Esophagus (tissue), 2 donors: ENCODE data around the gene SMAD6. TPM values are rescaled to one million over a fixed set of nuclear protein-coding genes. Genes with fewer than 3 reads are reported as not detected.

Experiments
- H3K27ac ChIP-seq, 2 donors: one replicate each; pipeline ENCODE4 v1.5.1; 2013; ENCODE audit warnings: low read depth in 2 of 2, mild to moderate bottlenecking in 2 of 2, inconsistent platforms in 1 of 2, low read length in 1 of 2, moderate library complexity in 1 of 2
- H3K27me3 ChIP-seq, 2 donors: one replicate each; pipeline ENCODE4 v1.6.1; 2013; ENCODE audit warnings: low read length in 2 of 2, control low read depth in 1 of 2, mild to moderate bottlenecking in 1 of 2; ENCODE audit not compliant: insufficient read depth in 2 of 2, control insufficient read depth in 1 of 2
- H3K36me3 ChIP-seq, 2 donors: one replicate each; pipeline ENCODE4 v1.6.1; 2013; ENCODE audit warnings: low read length in 1 of 2; ENCODE audit not compliant: control insufficient read depth in 2 of 2, insufficient read depth in 2 of 2
- H3K4me1 ChIP-seq, 2 donors: one replicate each; pipeline ENCODE4 v1.6.1; 2013; ENCODE audit warnings: low read length in 1 of 2; ENCODE audit not compliant: control insufficient read depth in 2 of 2, insufficient read depth in 2 of 2
- H3K4me3 ChIP-seq, 2 donors: one replicate each; pipeline ENCODE4 v1.5.1; 2013; ENCODE audit warnings: low read length in 2 of 2, mild to moderate bottlenecking in 2 of 2, low read depth in 1 of 2, moderate library complexity in 1 of 2
- H3K9me3 ChIP-seq, 2 donors: one replicate each; pipeline ENCODE4 v1.6.1; 2013; ENCODE audit warnings: mild to moderate bottlenecking in 2 of 2, low read depth in 1 of 2, low read length in 1 of 2, moderate library complexity in 1 of 2; ENCODE audit not compliant: control insufficient read depth in 2 of 2, insufficient read depth in 1 of 2
- WGBS, 2 donors: extraction: QIAGEN DNeasy Blood & Tissue Kit; methylation state at CpG; one replicate each; pipeline ENCODE4 v1.1.7; 2013; 5-methylcytosine and 5-hydroxymethylcytosine counted together
- polyA plus RNA-seq, 2 donors: library from polyadenylated mRNA; stranded (reverse); fragments of 200-250 nt; gene quantifications; one replicate each; pipeline ENCODE4 v1.2.3, GENCODE V29; 2013
- donor health status: healthy with polysubstance abuse.
- donor health status: Bipolar disorder and iron deficiency.

Gene SMAD6
- polyA plus RNA-seq, 2 donors: 0.75 to 1.6 TPM

DNA sequence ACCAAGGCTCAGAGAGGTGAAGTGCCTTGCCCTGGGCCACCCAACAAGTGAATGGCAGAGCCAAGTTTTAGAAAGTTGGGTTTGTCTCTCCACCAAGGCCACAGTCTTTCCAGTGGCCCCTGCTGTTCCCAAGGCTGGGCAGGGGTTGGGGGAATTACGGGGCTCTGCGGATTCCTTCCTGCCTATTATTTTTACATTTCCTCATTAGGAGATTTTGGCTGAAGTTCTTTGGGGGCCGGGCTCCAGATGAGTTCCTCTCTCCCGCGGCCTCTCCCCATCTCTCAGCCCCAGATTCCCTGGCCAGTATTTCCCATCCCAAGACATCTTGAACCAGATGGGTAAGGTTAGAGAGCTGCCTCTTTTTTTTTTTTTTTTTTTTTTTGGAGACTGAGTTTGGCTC lies 44.0 kb upstream of the SMAD6 start:
- Histone ChIP-seq H3K4me1 (peaks cover 0 to 7% of the 10 kb centered on the region in 2 donors), H3K27ac (no peak overlapping the region), H3K9me3 (no peaks in the 10 kb centered on the region), H3K36me3 (no peaks in the 10 kb centered on the region), H3K27me3 (no peaks in the 10 kb centered on the region), H3K4me3 (no peak overlapping the region)
- WGBS, 2 donors: 64 to 70% methylated on average over 5 of the region's 5 CpGs

DNA sequence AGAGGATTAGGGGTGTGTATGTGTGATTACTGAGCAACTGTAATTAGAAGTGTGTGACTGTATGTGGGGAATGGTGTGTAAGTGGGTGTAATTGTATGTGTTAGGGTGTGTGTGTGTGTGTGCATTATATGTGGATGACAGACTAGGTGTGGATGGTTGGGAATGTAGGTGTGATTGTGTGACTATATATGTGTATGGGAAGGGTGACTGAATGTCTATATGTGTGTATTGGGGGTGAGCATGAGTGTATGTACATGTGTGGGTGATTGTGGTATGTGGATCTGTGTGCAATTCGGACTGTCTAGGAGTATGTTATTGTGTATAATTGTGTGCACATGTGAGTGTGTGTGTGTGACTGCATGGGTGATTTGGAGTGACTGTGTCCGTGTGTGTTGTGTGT lies 43.2 kb upstream of the SMAD6 start:
- H3K27ac ChIP-seq: no peak overlapping the region

GRCh38 chr15:66659384-66659783 lies 42.7 kb upstream of the SMAD6 start:
- no peaks in the 10 kb centered on the region for H3K36me3 ChIP-seq
- WGBS, 2 donors: 91 to 94% methylated on average over 3 of the region's 3 CpGs
- peaks cover 0 to 7% of the 10 kb centered on the region in 2 donors for H3K4me1 ChIP-seq
- no peaks in the 10 kb centered on the region for H3K27me3 ChIP-seq
- no peak overlapping the region for H3K27ac ChIP-seq
- no peak overlapping the region for H3K4me3 ChIP-seq
- H3K9me3 ChIP-seq: no peaks in the 10 kb centered on the region

More for the DNA sequence above, 43.2 kb upstream of the SMAD6 start:
- Histone ChIP-seq H3K9me3 (no peaks in the 10 kb centered on the region), H3K4me1 (peaks cover 0 to 7% of the 10 kb centered on the region in 2 donors), H3K36me3 (no peaks in the 10 kb centered on the region), H3K4me3 (no peak overlapping the region), H3K27me3 (no peaks in the 10 kb centered on the region)
- WGBS, 2 donors: 87 to 93% methylated on average over 2 of the region's 2 CpGs

GRCh38 chr15:66661432-66662096 lies 40.5 kb upstream of the SMAD6 start:
- H3K27me3 ChIP-seq: no peaks in the 10 kb centered on the region
- H3K4me1 ChIP-seq: no peaks in the 10 kb centered on the region
- 88 to 89% methylated on average over 23 of the region's 23 CpGs for WGBS, 2 donors
- no peaks in the 10 kb centered on the region for H3K36me3 ChIP-seq
- no peaks in the 10 kb centered on the region for H3K9me3 ChIP-seq
- no peak overlapping the region for H3K27ac ChIP-seq
- H3K4me3 ChIP-seq: no peak overlapping the region

GRCh38 chr15:66662522-66662921 lies 39.5 kb upstream of the SMAD6 start:
- 70 to 83% methylated on average over 4 of the region's 4 CpGs for WGBS, 2 donors
- H3K9me3 ChIP-seq: no peaks in the 10 kb centered on the region
- no peaks in the 10 kb centered on the region for H3K36me3 ChIP-seq
- H3K27ac ChIP-seq: no peak overlapping the region
- H3K27me3 ChIP-seq: no peaks in the 10 kb centered on the region
- H3K4me1 ChIP-seq: no peaks in the 10 kb centered on the region
- no peak overlapping the region for H3K4me3 ChIP-seq

- WGBS, 2 donors: 86% methylated on average over 3 of the region's 3 CpGs
- Histone ChIP-seq H3K4me3 (no peak overlapping the region), H3K27me3 (no peaks in the 10 kb centered on the region), H3K36me3 (no peaks in the 10 kb centered on the region), H3K9me3 (no peaks in the 10 kb centered on the region), H3K27ac (no peak overlapping the region), H3K4me1 (no peaks in the 10 kb centered on the region)
Measured at GRCh38 chr15:66663664-66664063, 38.4 kb upstream of the SMAD6 start.

DNA sequence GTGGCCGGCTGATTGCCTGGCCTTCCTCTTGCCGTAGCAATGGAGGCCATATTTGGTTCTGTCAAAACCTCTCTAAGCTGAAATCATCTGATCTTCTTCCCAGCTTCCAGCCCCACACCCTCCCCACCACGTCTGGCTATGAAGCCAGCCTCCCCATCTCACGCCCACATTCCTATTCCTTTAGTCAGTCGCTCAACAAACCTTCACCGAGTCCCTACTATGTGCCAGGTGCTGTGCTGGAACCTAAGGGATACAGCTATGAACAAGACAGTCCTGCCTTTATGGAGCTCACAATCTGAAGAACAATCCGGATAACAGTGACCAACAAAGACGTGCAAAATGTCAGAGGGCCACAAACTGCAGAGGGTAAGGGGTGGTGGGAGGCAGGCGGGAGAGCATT lies 31.9 kb upstream of the SMAD6 start:
- H3K36me3 ChIP-seq: no peaks in the 10 kb centered on the region
- H3K27ac ChIP-seq: no peak overlapping the region
- 75% methylated on average over 8 to 9 of the region's 9 CpGs for WGBS, 2 donors
- no peaks in the 10 kb centered on the region for H3K27me3 ChIP-seq
- peaks cover 0 to 3% of the 10 kb centered on the region in 2 donors for H3K4me1 ChIP-seq
- H3K9me3 ChIP-seq: no peaks in the 10 kb centered on the region
- no peak overlapping the region for H3K4me3 ChIP-seq

- 50 to 51% methylated on average over 18 of the region's 23 CpGs for WGBS, 2 donors
- no peaks in the 10 kb centered on the region for H3K27me3 ChIP-seq
- peaks cover 0 to 3% of the 10 kb centered on the region in 2 donors for H3K4me1 ChIP-seq
- no peak overlapping the region for H3K4me3 ChIP-seq
- no peaks in the 10 kb centered on the region for H3K36me3 ChIP-seq
- no peaks in the 10 kb centered on the region for H3K9me3 ChIP-seq
- H3K27ac ChIP-seq: no peak overlapping the region
Measured at GRCh38 chr15:66670762-66671580, 31.1 kb upstream of the SMAD6 start.

DNA sequence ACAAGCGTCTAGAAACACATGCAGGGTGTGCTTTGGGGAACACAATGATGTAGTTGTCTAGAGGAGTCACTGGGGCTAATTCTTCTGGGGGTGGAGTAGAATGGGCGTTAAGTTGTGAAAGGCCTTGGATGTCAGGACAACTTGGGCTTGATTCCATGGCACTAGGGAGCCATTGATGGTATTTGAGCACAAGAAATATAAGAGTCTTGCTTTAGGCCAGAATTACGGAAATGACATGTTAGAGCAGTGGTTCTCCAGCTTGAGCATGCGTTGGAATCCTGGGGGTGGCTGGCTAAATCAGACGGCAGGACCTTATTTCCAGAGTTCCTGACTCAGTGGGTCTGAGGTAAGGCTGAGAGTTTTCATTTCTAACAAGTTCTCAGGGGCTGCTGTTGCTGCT lies 29.2 kb upstream of the SMAD6 start:
- H3K9me3 ChIP-seq: no peaks in the 10 kb centered on the region
- no peaks in the 10 kb centered on the region for H3K27me3 ChIP-seq
- 67 to 72% methylated on average over 5 of the region's 5 CpGs for WGBS, 2 donors
- peaks cover 0 to 3% of the 10 kb centered on the region in 2 donors for H3K4me1 ChIP-seq
- H3K36me3 ChIP-seq: no peaks in the 10 kb centered on the region
- H3K27ac ChIP-seq: no peak overlapping the region
- no peak overlapping the region for H3K4me3 ChIP-seq
